ENCODE measurements around the gene FUNDC2.

DNA sequence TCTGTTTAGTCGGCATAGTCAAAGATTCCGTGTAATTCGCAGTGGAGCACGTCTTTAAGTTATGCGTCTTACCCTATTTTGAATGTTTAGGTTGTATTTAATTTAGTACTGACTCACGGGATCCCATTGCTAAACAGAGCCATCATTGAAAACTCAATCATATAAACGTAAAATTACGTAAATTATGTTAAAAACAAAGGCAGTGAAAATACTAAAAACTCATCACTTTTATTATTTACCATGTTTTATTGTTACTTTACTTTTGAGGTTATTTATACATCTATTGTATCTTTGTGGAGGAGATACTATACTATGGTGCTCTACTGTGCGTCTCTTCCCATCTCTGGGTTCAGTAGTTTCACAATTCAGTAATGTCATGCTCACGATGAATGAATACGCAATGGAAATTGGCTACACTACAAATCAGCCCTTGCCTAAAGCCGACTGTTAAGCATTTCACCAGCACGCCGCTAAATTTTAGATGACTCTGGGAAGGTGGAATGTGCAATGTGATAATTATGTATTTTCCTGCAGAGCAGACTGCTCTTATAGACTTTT is 944 bp downstream of the FUNDC2 start:
- TF ChIP-seq, protein P1, sequence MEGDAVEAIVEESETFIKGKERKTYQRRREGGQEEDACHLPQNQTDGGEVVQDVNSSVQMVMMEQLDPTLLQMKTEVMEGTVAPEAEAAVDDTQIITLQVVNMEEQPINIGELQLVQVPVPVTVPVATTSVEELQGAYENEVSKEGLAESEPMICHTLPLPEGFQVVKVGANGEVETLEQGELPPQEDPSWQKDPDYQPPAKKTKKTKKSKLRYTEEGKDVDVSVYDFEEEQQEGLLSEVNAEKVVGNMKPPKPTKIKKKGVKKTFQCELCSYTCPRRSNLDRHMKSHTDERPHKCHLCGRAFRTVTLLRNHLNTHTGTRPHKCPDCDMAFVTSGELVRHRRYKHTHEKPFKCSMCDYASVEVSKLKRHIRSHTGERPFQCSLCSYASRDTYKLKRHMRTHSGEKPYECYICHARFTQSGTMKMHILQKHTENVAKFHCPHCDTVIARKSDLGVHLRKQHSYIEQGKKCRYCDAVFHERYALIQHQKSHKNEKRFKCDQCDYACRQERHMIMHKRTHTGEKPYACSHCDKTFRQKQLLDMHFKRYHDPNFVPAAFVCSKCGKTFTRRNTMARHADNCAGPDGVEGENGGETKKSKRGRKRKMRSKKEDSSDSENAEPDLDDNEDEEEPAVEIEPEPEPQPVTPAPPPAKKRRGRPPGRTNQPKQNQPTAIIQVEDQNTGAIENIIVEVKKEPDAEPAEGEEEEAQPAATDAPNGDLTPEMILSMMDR (IDR thresholded peaks at IDR 0.05), result no peak
- peak in 2 of 4 donors; percentile 44 to 49 for TF ChIP-seq POLR2A (IDR thresholded peaks at IDR 0.05)
